ENCODE measurements around the gene SNX19.

DNA sequence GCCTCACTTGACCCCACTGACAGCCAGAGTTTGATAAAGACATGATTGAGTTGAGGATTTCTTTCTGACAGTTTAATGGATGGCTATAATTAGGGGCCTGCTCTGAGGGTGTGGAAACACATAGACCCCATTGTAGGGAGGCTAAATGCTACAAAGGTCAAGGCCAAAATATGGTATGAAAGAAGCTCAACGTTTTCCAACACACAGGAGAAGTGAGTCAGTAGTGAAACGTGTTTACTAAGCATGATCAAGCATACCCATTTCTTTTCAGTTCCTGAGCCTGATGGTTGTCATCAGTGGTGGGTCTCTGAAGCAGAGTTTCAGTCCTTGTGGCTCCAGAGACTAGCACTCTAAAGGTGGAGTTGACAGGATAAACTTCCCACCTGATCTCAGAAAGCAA is 69.7 kb downstream of the SNX19 start:
- TF ChIP-seq POLR2A (IDR thresholded peaks at IDR 0.05) (no peak), CTCF (IDR thresholded peaks at IDR 0.05) (no peak), POLR2AphosphoS5 (IDR thresholded peaks at IDR 0.05) (no peak)
